Endothelial cell of umbilical vein (primary cell): ENCODE results near the gene RASGRF2. TPM values are rescaled to one million over a fixed set of nuclear protein-coding genes. Genes with fewer than 3 reads are reported as not detected.

ENCODE experiments used
- Bru-seq: library from RNA; stranded (reverse); fragments of 400-500 nt; gene quantifications from one replicate; lab custom pipeline; 2021; lab: Mats Ljungman, UMichigan
- BruChase-seq, 2 experiments: library from RNA; stranded (reverse); fragments of 400-500 nt; gene quantifications; one replicate each; lab custom pipeline; 2021; lab: Mats Ljungman, UMichigan
- BruUV-seq: library from RNA; stranded (reverse); fragments of 400-500 nt; replicated peaks from 2 replicates; lab custom pipeline; 2021; lab: Mats Ljungman, UMichigan
- CTCF ChIA-PET: fragments of 300-600, 350-600 bp; sonication (Branson Sonifier 250); formaldehyde crosslinking; loops from one replicate; lab custom pipeline; 2021; ENCODE audit warnings: antibody characterized with exemption, inconsistent platforms; lab: Charles Lee
- POLR2A ChIA-PET: fragments of 300-600, 350-600 bp; sonication (Branson Sonifier 250); formaldehyde crosslinking; loops from one replicate; lab custom pipeline; 2021; ENCODE audit warnings: antibody characterized with exemption, inconsistent platforms; lab: Charles Lee
- DNase-seq: peaks from one replicate; pipeline ENCODE4 v3.0.0-alpha.2; 2011; ENCODE audit warnings: low read depth, low spot score
- FAIRE-seq: peaks from 2 replicates; lab custom pipeline; 2011; peaks lifted over from hg19 to GRCh38; lab: Jason Lieb, UNC
- H2AFZ ChIP-seq: 2 replicates; pipeline ENCODE4 v1.6.0; 2012; ENCODE audit warnings: low read depth, low read length, control low read depth, inconsistent platforms
- H3K27ac ChIP-seq: 2 replicates; pipeline ENCODE4 v1.5.1; 2011; ENCODE audit warnings: low read depth, mild to moderate bottlenecking, control low read depth, low read length, moderate library complexity; ENCODE audit not compliant: insufficient read depth
- H3K27me3 ChIP-seq, 2 experiments: 2 replicates each; pipeline versions ENCODE4 v1.6.0 to v1.6.1; 2011; ENCODE audit warnings: low read length in 2 of 2, mixed read lengths in 1 of 2; ENCODE audit not compliant: control insufficient read depth in 2 of 2, insufficient read depth in 2 of 2
- H3K36me3 ChIP-seq, 2 experiments: 2 replicates in 1 of 2; 3 replicates in 1 of 2; pipeline ENCODE4 v1.5.1; 2011; ENCODE audit warnings: low read length in 2 of 2, mild to moderate bottlenecking in 1 of 2, moderate library complexity in 1 of 2; ENCODE audit not compliant: control insufficient read depth in 2 of 2, insufficient read depth in 2 of 2; ENCODE audit errors: extremely low read depth in 1 of 2
- H3K4me1 ChIP-seq: 3 replicates; pipeline ENCODE4 v1.5.1; 2011; ENCODE audit warnings: mild to moderate bottlenecking, low read length; ENCODE audit not compliant: control insufficient read depth, insufficient read depth; ENCODE audit errors: extremely low read depth
- H3K4me2 ChIP-seq: 2 replicates; pipeline ENCODE4 v1.6.1; 2011; ENCODE audit warnings: low read length, control low read depth, mixed read lengths; ENCODE audit not compliant: insufficient read depth
- H3K4me3 ChIP-seq, 3 experiments: fragments of 200-600 bp in 1 of 3; sonication (generic), shearing (Covaris generic) in 1 of 3; replicated peaks in 1 of 3; 2 replicates each; pipeline ENCODE4 v1.5.1; 2011 to 2016; ENCODE audit warnings: control low read depth in 3 of 3, low read length in 3 of 3, mild to moderate bottlenecking in 2 of 3, inconsistent platforms in 1 of 3, low read depth in 1 of 3, moderate library complexity in 1 of 3; ENCODE audit not compliant: insufficient read depth in 1 of 3
- H3K79me2 ChIP-seq: 2 replicates; pipeline ENCODE4 v1.6.0; 2012; ENCODE audit warnings: low read length, inconsistent platforms; ENCODE audit not compliant: control insufficient read depth, insufficient read depth
- H3K9ac ChIP-seq: replicated peaks from 2 replicates; pipeline ENCODE3; 2011; ENCODE audit warnings: low read length, control low read depth; ENCODE audit not compliant: insufficient read depth; ENCODE audit errors: extremely low read depth
- H3K9me1 ChIP-seq: replicated peaks from 3 replicates; pipeline ENCODE4 v1.6.0; 2011; ENCODE audit warnings: mild to moderate bottlenecking, low read length; ENCODE audit not compliant: control insufficient read depth, insufficient read depth; ENCODE audit errors: extremely low read depth
- H3K9me3 ChIP-seq: replicated peaks from 2 replicates; pipeline ENCODE4 v1.5.1; 2012; ENCODE audit warnings: low read length, inconsistent platforms; ENCODE audit not compliant: control insufficient read depth, insufficient read depth
- H4K20me1 ChIP-seq: replicated peaks from 2 replicates; pipeline ENCODE3; 2011; ENCODE audit warnings: mild to moderate bottlenecking, low read length; ENCODE audit not compliant: control insufficient read depth, insufficient read depth; ENCODE audit errors: extremely low read depth
- GATA2 ChIP-seq: IDR thresholded peaks from 2 replicates; pipeline ENCODE4 v1.7.0; 2011; ENCODE audit warnings: low read depth, mild to moderate bottlenecking, moderate library complexity, mixed read lengths, low read length; ENCODE audit not compliant: insufficient read length, insufficient read depth
- dilution Hi-C: fragments of 300-500 bp; cut with MboI; formaldehyde crosslinking; loops from one replicate; pipeline ENCODE4 v1.15.0; 2019; ENCODE audit warnings: low sequenced_read_pairs; ENCODE audit not compliant: extremely low pct_ligation_motif_present
- intact Hi-C: fragments of 100-400 bp; cut with micrococcal nuclease; formaldehyde crosslinking; loops from one replicate; pipeline ENCODE4 v1.10.0; 2022
- long read RNA-seq: library from polyadenylated mRNA; stranded (forward); transcript quantifications from one replicate; pipeline ENCODE4 v2.0.0, GENCODE V29; 2021
- polyA minus RNA-seq, 3 experiments: library from RNA; depleted of rRNA, polyadenylated mRNA; stranded (reverse); fragments of >200 nt; gene quantifications; 1 replicate in 1 of 3; 2 replicates in 2 of 3; pipeline ENCODE4 v1.2.3, GENCODE V29; 2011
- polyA plus RNA-seq, 4 experiments: library from polyadenylated mRNA; depleted of rRNA in 3 of 4; stranded (reverse) in 3 of 4; unstranded in 1 of 4; fragments of >200 nt; gene quantifications; 2 replicates each; pipeline versions ENCODE4 v1.2.1 to v1.2.3, GENCODE V29; 2011 to 2012; ENCODE audit warnings: missing spikeins in 1 of 4
- total RNA-seq: library from RNA; stranded (reverse); gene quantifications from 2 replicates; pipeline ENCODE4 v1.2.3, GENCODE V29; 2021
- TF ChIP-seq, protein P1 (sequence below): IDR thresholded peaks from 2 replicates; pipeline ENCODE4 v1.6.1; 2011; ENCODE audit not compliant: insufficient read depth, insufficient read length

The RASGRF2 gene, protein sequence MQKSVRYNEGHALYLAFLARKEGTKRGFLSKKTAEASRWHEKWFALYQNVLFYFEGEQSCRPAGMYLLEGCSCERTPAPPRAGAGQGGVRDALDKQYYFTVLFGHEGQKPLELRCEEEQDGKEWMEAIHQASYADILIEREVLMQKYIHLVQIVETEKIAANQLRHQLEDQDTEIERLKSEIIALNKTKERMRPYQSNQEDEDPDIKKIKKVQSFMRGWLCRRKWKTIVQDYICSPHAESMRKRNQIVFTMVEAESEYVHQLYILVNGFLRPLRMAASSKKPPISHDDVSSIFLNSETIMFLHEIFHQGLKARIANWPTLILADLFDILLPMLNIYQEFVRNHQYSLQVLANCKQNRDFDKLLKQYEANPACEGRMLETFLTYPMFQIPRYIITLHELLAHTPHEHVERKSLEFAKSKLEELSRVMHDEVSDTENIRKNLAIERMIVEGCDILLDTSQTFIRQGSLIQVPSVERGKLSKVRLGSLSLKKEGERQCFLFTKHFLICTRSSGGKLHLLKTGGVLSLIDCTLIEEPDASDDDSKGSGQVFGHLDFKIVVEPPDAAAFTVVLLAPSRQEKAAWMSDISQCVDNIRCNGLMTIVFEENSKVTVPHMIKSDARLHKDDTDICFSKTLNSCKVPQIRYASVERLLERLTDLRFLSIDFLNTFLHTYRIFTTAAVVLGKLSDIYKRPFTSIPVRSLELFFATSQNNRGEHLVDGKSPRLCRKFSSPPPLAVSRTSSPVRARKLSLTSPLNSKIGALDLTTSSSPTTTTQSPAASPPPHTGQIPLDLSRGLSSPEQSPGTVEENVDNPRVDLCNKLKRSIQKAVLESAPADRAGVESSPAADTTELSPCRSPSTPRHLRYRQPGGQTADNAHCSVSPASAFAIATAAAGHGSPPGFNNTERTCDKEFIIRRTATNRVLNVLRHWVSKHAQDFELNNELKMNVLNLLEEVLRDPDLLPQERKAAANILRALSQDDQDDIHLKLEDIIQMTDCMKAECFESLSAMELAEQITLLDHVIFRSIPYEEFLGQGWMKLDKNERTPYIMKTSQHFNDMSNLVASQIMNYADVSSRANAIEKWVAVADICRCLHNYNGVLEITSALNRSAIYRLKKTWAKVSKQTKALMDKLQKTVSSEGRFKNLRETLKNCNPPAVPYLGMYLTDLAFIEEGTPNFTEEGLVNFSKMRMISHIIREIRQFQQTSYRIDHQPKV (N-terminal part only)
- total RNA-seq (4.0 and 8.2 TPM in 2 replicates), polyA plus RNA-seq (0.41 and 0.53 TPM in 2 replicates), polyA minus RNA-seq (1.9 and 2.2 TPM in 2 replicates), Bru-seq, nascent RNA (percentile 39 among the genes with signal in this experiment), BruChase-seq, experiment 1, labeled RNA remaining after a 6-hour chase (percentile 46 among the genes with signal in this experiment), BruChase-seq, experiment 2, labeled RNA remaining after a 2-hour chase (percentile 53 among the genes with signal in this experiment)
- 0.42 and 0.46 TPM in 2 replicates for polyA plus RNA-seq (2011; cell fraction: cytosol; rRNA removed)
- polyA plus RNA-seq (2011; cell fraction: nucleus; rRNA removed): 1.5 TPM in 2 replicates
- 0.34 and 1.6 TPM in 2 replicates for polyA plus RNA-seq (2012)
- polyA minus RNA-seq (2011; cell fraction: cytosol; rRNA and poly(A)+ RNA removed): not detected
- 2.1 and 4.3 TPM in 2 replicates for polyA minus RNA-seq (2011; cell fraction: nucleus; rRNA and poly(A)+ RNA removed)
- long read RNA-seq, transcript RASGRF2-206 (10 exons, 2,842 nt): major isoform, 6 of 12 reads
- long read RNA-seq, partial matches to known transcripts: 4 of 12 reads
- long read RNA-seq, other reads (novel, unspliced or antisense): 2 of 12 reads

DNA sequence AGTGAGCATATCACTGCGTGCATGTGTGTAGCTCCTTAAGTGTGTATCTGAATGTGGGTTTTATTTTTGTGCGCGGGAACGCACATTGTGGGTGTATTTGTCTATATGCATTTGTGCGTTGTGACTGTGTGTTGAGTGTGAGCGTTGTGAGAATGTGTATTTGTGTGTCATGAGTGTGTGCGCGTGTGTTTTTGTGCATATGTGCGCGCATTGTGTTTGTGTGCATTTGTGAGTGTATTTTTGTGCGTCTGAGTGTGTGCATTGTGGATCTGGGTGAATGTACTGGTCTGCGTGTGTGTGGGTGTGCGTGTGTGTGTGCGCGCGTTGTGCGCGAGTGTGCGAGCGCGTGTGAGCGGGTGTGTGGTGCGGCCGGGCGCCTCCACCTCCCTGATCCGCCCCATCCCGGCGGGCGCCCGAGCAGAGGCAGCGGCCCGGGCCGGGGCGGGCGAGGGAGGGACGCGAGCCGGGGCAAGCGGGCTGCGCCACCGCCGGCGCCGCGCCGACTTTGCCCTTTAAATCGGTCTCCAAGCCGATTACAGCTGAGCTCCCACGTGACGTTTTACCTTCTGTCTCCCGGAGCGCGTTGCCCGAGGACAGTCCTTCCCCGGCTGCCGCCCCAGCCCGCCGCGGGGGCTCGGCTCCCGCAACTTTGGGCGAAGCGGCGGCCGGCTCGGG, at the start of gene RASGRF2:
RASGRF2 (plus strand) TSS at position 596 of the 675 bp plus-strand sequence. CDS start 376 bp downstream, outside the sequence.
- peak within 1 kb of the TSS; percentile 74 for H3K4me2 ChIP-seq
- peak within 1 kb of the TSS; percentile 20 to 49 (median 35) for H3K4me3 ChIP-seq
- H2AFZ ChIP-seq: peak within 1 kb of the TSS; percentile 98
- no peaks in the 10 kb centered on the region for H3K79me2 ChIP-seq
- H3K4me1 ChIP-seq: peaks cover 27% of the 10 kb centered on the region
- ChIA-PET POLR2A (no interaction called here), CTCF (interaction anchor here (1.0 to 2.1 kb wide), 3 partner anchors 24 to 148 kb away, joined by 3 to 9 read pairs (median 3); no protein-coding TSS in a partner anchor)
- TF ChIP-seq, protein P1, sequence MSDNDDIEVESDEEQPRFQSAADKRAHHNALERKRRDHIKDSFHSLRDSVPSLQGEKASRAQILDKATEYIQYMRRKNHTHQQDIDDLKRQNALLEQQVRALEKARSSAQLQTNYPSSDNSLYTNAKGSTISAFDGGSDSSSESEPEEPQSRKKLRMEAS: no peak
- TF ChIP-seq GATA2: no peak
- peaks cover 21 to 44% of the 10 kb centered on the region in 2 experiments for H3K27me3 ChIP-seq
- H4K20me1 ChIP-seq: no peaks in the 10 kb centered on the region
- no peak within 1 kb of the TSS for H3K9ac ChIP-seq
- dilution Hi-C loops (no loop called here), intact Hi-C loops (loop anchor here (1.0 to 10.0 kb wide), 8 partner anchors 87 to 795 kb away; partner anchors contain the start of genes FAM151B, SSBP2 and ZCCHC9)
- H3K9me1 ChIP-seq: no peaks in the 10 kb centered on the region
- no peaks in the 10 kb centered on the region for H3K36me3 ChIP-seq
- H3K27ac ChIP-seq: no peak within 1 kb of the TSS
- DNase-seq (peak; percentile 11), FAIRE-seq (no peak)
- BruUV-seq: no TSS peak
- H3K9me3 ChIP-seq: no peaks in the 10 kb centered on the region
